Uterus (tissue), 2 donors: ENCODE measurements around the gene SLC8B1.

Experiments
- CTCF ChIP-seq, 4 experiments: fragments of 200-600 bp in 2 of 4; fragments of 450-650 bp in 2 of 4; sonication (generic) in 2 of 4; IDR thresholded peaks; one replicate each; pipeline ENCODE4 v1.5.1; 2016 to 2019; ENCODE audit warnings: antibody characterized with exemption in 4 of 4, mild to moderate bottlenecking in 2 of 4, moderate library complexity in 1 of 4
- POLR2A ChIP-seq, 2 donors: fragments of 450-650 bp; IDR thresholded peaks; one replicate each; pipeline ENCODE4 v1.6.1; 2016; ENCODE audit warnings: antibody characterized with exemption in 2 of 2, mild to moderate bottlenecking in 1 of 2, moderate library complexity in 1 of 2

GRCh38 chr12:113365639-113366395 is 30.9 kb upstream of the SLC8B1 start:
- TF ChIP-seq CTCF (IDR thresholded peaks at IDR 0.05) (no peak), POLR2A (IDR thresholded peaks at IDR 0.05) (no peak)
